Neutrophil (primary cell): ENCODE data around the gene APEX1.
A peak's percentile ranks its signal among the peaks of the same experiment; 100 is the strongest.

Experiments
- H3K27ac ChIP-seq: fragments of 200-600 bp; sonication (generic); 2 replicates; pipeline ENCODE4 v1.5.1; 2016; ENCODE audit warnings: mild to moderate bottlenecking, moderate library complexity
- H3K27me3 ChIP-seq: fragments of 200-600 bp; sonication (generic); 2 replicates; pipeline ENCODE4 v1.6.0; 2016; ENCODE audit warnings: mild to moderate bottlenecking
- H3K36me3 ChIP-seq: fragments of 200-600 bp; sonication (generic); 2 replicates; pipeline ENCODE4 v1.5.1; 2017
- H3K4me1 ChIP-seq, 2 experiments: fragments of 200-600 bp in 1 of 2; sonication (generic) in 1 of 2; 1 replicate in 1 of 2; 2 replicates in 1 of 2; pipeline versions ENCODE4 v1.5.1 to v1.6.1; 2013 to 2016; ENCODE audit warnings: low read depth in 1 of 2, low read length in 1 of 2, mild to moderate bottlenecking in 1 of 2, moderate library complexity in 1 of 2; ENCODE audit not compliant: control insufficient read depth in 1 of 2, insufficient read depth in 1 of 2
- H3K4me3 ChIP-seq, 2 experiments: fragments of 200-600 bp in 1 of 2; sonication (generic) in 1 of 2; 1 replicate in 1 of 2; 2 replicates in 1 of 2; pipeline ENCODE4 v1.5.1; 2013 to 2016; ENCODE audit warnings: low read depth in 1 of 2, low read length in 1 of 2, mild to moderate bottlenecking in 1 of 2, moderate library complexity in 1 of 2
- H3K9me3 ChIP-seq: fragments of 200-600 bp; sonication (generic); 2 replicates; pipeline ENCODE4 v1.5.1; 2016
- TF ChIP-seq, protein P1 (sequence below): fragments of 200-600 bp; sonication (generic); IDR thresholded peaks from 2 replicates; pipeline ENCODE4 v1.5.1; 2016; ENCODE audit warnings: antibody characterized with exemption

APEX1 gene

GRCh38 chr14:20472536-20473169 lies 17.6 kb downstream of the APEX1 start:
- Histone ChIP-seq H3K27me3 (no peaks in the 10 kb centered on the region), H3K27ac (no peak overlapping the region), H3K4me3 (no peak overlapping the region), H3K4me1 (peaks cover 35 to 45% of the 10 kb centered on the region in 2 experiments), H3K36me3 (peaks cover 16% of the 10 kb centered on the region), H3K9me3 (no peaks in the 10 kb centered on the region)
- TF ChIP-seq, protein P1, sequence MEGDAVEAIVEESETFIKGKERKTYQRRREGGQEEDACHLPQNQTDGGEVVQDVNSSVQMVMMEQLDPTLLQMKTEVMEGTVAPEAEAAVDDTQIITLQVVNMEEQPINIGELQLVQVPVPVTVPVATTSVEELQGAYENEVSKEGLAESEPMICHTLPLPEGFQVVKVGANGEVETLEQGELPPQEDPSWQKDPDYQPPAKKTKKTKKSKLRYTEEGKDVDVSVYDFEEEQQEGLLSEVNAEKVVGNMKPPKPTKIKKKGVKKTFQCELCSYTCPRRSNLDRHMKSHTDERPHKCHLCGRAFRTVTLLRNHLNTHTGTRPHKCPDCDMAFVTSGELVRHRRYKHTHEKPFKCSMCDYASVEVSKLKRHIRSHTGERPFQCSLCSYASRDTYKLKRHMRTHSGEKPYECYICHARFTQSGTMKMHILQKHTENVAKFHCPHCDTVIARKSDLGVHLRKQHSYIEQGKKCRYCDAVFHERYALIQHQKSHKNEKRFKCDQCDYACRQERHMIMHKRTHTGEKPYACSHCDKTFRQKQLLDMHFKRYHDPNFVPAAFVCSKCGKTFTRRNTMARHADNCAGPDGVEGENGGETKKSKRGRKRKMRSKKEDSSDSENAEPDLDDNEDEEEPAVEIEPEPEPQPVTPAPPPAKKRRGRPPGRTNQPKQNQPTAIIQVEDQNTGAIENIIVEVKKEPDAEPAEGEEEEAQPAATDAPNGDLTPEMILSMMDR, result no peak

- H3K27ac ChIP-seq, result peak overlapping the region; percentile 79
- H3K36me3 ChIP-seq, result peaks cover 16% of the 10 kb centered on the region
- H3K27me3 ChIP-seq, result no peaks in the 10 kb centered on the region
- TF ChIP-seq, protein P1, result no peak
- no peak overlapping the region for H3K4me3 ChIP-seq
- peaks cover 16 to 18% of the 10 kb centered on the region in 2 experiments for H3K4me1 ChIP-seq
- no peaks in the 10 kb centered on the region for H3K9me3 ChIP-seq
These were observed 21.8 kb downstream of the APEX1 start for GRCh38 chr14:20476776-20477175.

DNA sequence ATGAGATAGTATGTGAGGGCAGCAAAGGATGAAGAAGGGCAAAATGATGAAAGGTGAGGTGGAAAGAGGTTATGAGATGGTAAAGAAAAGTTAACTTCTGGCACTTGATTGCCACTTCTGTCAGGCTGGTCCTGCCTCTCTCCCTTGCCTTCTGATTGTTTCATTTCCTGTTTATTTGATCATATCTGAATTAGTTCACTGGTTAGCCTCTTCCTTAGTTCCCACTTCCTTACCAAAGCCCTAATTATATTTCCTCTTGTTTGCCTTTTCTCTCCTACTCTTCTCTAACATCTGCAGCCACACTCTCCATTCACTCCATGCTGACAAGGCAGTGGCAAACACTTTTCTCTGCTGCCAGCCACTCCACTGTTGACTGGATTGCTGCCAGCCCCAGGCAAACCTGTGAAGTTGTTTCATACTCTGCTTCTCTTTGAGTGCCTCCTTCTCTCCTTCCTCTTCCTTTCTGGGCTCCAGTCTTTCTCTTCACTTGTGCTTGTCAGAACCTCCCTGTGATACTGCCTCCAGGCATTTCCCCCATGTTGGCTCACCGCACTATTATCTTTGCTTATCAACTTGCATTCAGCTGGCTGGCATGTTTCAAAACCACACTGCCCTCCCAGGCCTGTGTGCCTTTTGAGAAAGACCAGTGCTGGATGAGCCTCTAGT lies 22.3 kb downstream of the APEX1 start:
- no peak overlapping the region for H3K4me3 ChIP-seq
- H3K4me1 ChIP-seq, result peaks cover 15 to 16% of the 10 kb centered on the region in 2 experiments
- TF ChIP-seq, protein P1, result no peak
- H3K9me3 ChIP-seq, result no peaks in the 10 kb centered on the region
- peak overlapping the region; percentile 79 for H3K27ac ChIP-seq
- peaks cover 16% of the 10 kb centered on the region for H3K36me3 ChIP-seq
- H3K27me3 ChIP-seq, result no peaks in the 10 kb centered on the region

DNA sequence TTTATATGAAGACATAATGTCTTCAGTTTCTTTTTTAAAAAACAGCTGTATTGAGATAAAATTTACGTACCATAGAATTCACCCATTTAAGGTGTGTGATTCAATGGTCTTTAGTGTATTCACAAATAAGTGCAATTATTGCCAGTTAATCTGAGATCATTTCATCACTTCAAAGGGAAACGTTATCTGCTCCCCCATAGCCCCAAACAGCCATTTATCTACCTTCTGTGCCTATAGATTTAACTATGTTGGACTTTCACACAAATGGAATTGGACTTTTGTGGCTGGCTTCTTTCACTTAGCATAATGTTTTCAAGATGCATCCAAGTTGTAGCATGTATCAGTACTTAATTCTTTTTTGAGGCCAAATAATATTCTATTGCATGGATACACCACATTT lies 23.9 kb downstream of the APEX1 start:
- H3K4me3 ChIP-seq, result no peak overlapping the region
- H3K4me1 ChIP-seq, result peaks cover 15 to 16% of the 10 kb centered on the region in 2 experiments
- H3K36me3 ChIP-seq, result peaks cover 9% of the 10 kb centered on the region
- H3K27ac ChIP-seq, result no peak overlapping the region
- no peaks in the 10 kb centered on the region for H3K27me3 ChIP-seq
- no peaks in the 10 kb centered on the region for H3K9me3 ChIP-seq
- TF ChIP-seq, protein P1, result no peak

GRCh38 chr14:20482382-20482781 lies 27.4 kb downstream of the APEX1 start:
- H3K36me3 ChIP-seq, result no peaks in the 10 kb centered on the region
- H3K9me3 ChIP-seq, result no peaks in the 10 kb centered on the region
- H3K4me1 ChIP-seq, result peaks cover 13 to 15% of the 10 kb centered on the region in 2 experiments
- H3K4me3 ChIP-seq, result no peak overlapping the region
- TF ChIP-seq, protein P1, result no peak
- H3K27me3 ChIP-seq, result no peaks in the 10 kb centered on the region
- H3K27ac ChIP-seq, result no peak overlapping the region
